Adrenal gland (tissue), 5 donors: Measurements from ENCODE around the gene CENPP.

Experiments
- CTCF ChIP-seq, 6 experiments: fragments of 450-650 bp in 4 of 6; fragments of 200-600 bp in 2 of 6; sonication (generic) in 1 of 6; IDR thresholded peaks; 1 replicate in 5 of 6; 2 replicates in 1 of 6; pipeline versions ENCODE4 v1.5.1 to v1.8.0; 2016 to 2021; ENCODE audit warnings: antibody characterized with exemption in 6 of 6, mild to moderate bottlenecking in 2 of 6, moderate library complexity in 1 of 6
- POLR2A ChIP-seq, 2 donors: fragments of 450-650 bp; IDR thresholded peaks; one replicate each; pipeline ENCODE4 v1.6.1; 2017; ENCODE audit warnings: antibody characterized with exemption in 2 of 2, mild to moderate bottlenecking in 2 of 2, moderate library complexity in 1 of 2
- donor health status: DM: no; HTN: no; CAD: no.

GRCh38 chr9:92608909-92609445, 283.2 kb downstream of the CENPP start:
- no peak for TF ChIP-seq CTCF (IDR thresholded peaks at IDR 0.05)
- TF ChIP-seq POLR2A (IDR thresholded peaks at IDR 0.05) = no peak
